ENCODE measurements around the gene GALNT2. TPM values are rescaled to one million over a fixed set of nuclear protein-coding genes. Genes with fewer than 3 reads are reported as not detected.

GALNT2 gene
- polyA plus RNA-seq, 1 of the 3 experiments (the other 2 are of a cell fraction): 118 TPM

- no peak overlapping the region for H3K4me3 ChIP-seq (ENCODE audit: low read depth in 2 of 2, low read length in 1 of 2)
- H3K27ac ChIP-seq (ENCODE audit: low read depth in 2 of 2, low read length in 1 of 2): peak overlapping the region in 1 of 2 experiments; percentile 36; a peak in 1 of 4 replicates
- no peaks in the 10 kb centered on the region for H3F3A ChIP-seq (replicated peaks; ENCODE audit: insufficient read depth)
- ChIA-PET POLR2A (no interaction called here), CTCF (no interaction called here)
- peaks cover 27 to 36% of the 10 kb centered on the region in 2 experiments; a peak in 2 of 4 replicates for H3K4me1 ChIP-seq (ENCODE audit: control insufficient read depth in 1 of 2, insufficient read depth in 2 of 2, low read depth in 1 of 2, low read length in 1 of 2)
- H3K27me3 ChIP-seq (ENCODE audit: insufficient read depth): no peaks in the 10 kb centered on the region
- no peak overlapping the region for H2AFZ ChIP-seq (ENCODE audit: low read depth)
- H3K36me3 ChIP-seq (replicated peaks in 1 of 2; ENCODE audit: control insufficient read depth in 1 of 2, insufficient read depth in 2 of 2, low read length in 1 of 2): peaks cover 3% of the 10 kb centered on the region in 2 experiments
- no peak overlapping the region for H3K9ac ChIP-seq
- H3K4me2 ChIP-seq: no peak overlapping the region
- no peak for DNase-seq
- TF ChIP-seq NFIC (IDR thresholded peaks at IDR 0.05; ENCODE audit: borderline replicate concordance) (0 out of 2 replicates have a peak, but pooled peaks have one; percentile 8), EZH2phosphoT487 (IDR thresholded peaks at IDR 0.05; ENCODE audit: borderline replicate concordance, low read depth) (no peak), MAX (IDR thresholded peaks at IDR 0.05; ENCODE audit: low read depth) (no peak)
- no peaks in the 10 kb centered on the region for H3K9me3 ChIP-seq
- H3K9me2 ChIP-seq: no peaks in the 10 kb centered on the region
- peaks cover 93% of the 10 kb centered on the region for H3K79me2 ChIP-seq (ENCODE audit: insufficient read depth)
- 84% methylated on average over 8 of the region's 10 CpGs for WGBS (ENCODE audit: low lambda C conversion rate)
- H4K20me1 ChIP-seq (ENCODE audit: insufficient read depth): peaks cover 71% of the 10 kb centered on the region
Observed at GRCh38 chr1:230125640-230126528, 58.8 kb downstream of the GALNT2 start.

GRCh38 chr1:230126529-230127104 lies 59.6 kb downstream of the GALNT2 start:
- Histone ChIP-seq H2AFZ (ENCODE audit: low read depth) (no peak overlapping the region), H3K9ac (no peak overlapping the region), H3K9me3 (no peaks in the 10 kb centered on the region), H3K27ac (ENCODE audit: low read depth in 2 of 2, low read length in 1 of 2) (no peak overlapping the region), H3K4me3 (ENCODE audit: low read depth in 2 of 2, low read length in 1 of 2) (no peak overlapping the region), H3K4me1 (ENCODE audit: control insufficient read depth in 1 of 2, insufficient read depth in 2 of 2, low read depth in 1 of 2, low read length in 1 of 2) (peaks cover 27 to 36% of the 10 kb centered on the region in 2 experiments; a peak in 2 of 4 replicates), H3F3A (replicated peaks; ENCODE audit: insufficient read depth) (no peaks in the 10 kb centered on the region), H3K4me2 (no peak overlapping the region), H3K79me2 (ENCODE audit: insufficient read depth) (peaks cover 92% of the 10 kb centered on the region), H3K27me3 (ENCODE audit: insufficient read depth) (no peaks in the 10 kb centered on the region), H3K36me3 (replicated peaks in 1 of 2; ENCODE audit: control insufficient read depth in 1 of 2, insufficient read depth in 2 of 2, low read length in 1 of 2) (no peaks in the 10 kb centered on the region), H4K20me1 (ENCODE audit: insufficient read depth) (peaks cover 69% of the 10 kb centered on the region), H3K9me2 (no peaks in the 10 kb centered on the region)
- 89% methylated on average over 16 of the region's 16 CpGs for WGBS (ENCODE audit: low lambda C conversion rate)
- POLR2A ChIA-PET: no interaction called here
- no peak for TF ChIP-seq TAF1 (IDR thresholded peaks at IDR 0.05; ENCODE audit: borderline replicate concordance, low read depth, low read length)
- no peak for TF ChIP-seq EP300 (IDR thresholded peaks at IDR 0.05; ENCODE audit: borderline replicate concordance in 1 of 2, low read depth in 1 of 2, low read length in 1 of 2)
- TF ChIP-seq YY1 (IDR thresholded peaks at IDR 0.05; ENCODE audit: low read depth): no peak
- no peak for TF ChIP-seq ELF1 (IDR thresholded peaks at IDR 0.05)
- no peak for TF ChIP-seq USF2 (IDR thresholded peaks at IDR 0.05; ENCODE audit: borderline replicate concordance, low read depth, low read length)
- TF ChIP-seq FOXM1 (IDR thresholded peaks at IDR 0.05; ENCODE audit: low read depth): no peak
- no peak for TF ChIP-seq GATA2 (CRISPR knock-in tag; IDR thresholded peaks at IDR 0.05)
- DNase-seq: no peak
- CTCF ChIA-PET: no interaction called here
